H9 (cell line): ENCODE data around the gene XPR1. TPM values are rescaled to one million over a fixed set of nuclear protein-coding genes. Genes with fewer than 3 reads are reported as not detected.

ENCODE experiments used
- DNase-seq: peaks from one replicate; pipeline ENCODE4 v3.0.0-alpha.2; 2017
- H2AFZ ChIP-seq: one replicate; pipeline ENCODE4 v1.6.1; 2013; ENCODE audit warnings: mild to moderate bottlenecking, low read length, control low read depth, moderate library complexity
- H2AK5ac ChIP-seq: 2 replicates; pipeline ENCODE4 v1.6.1; 2013; ENCODE audit warnings: low read length, control low read depth, mixed read lengths; ENCODE audit not compliant: insufficient read length
- H2BK120ac ChIP-seq: one replicate; pipeline ENCODE4 v1.6.1; 2013; ENCODE audit warnings: low read depth, mild to moderate bottlenecking, low read length, control low read depth, inconsistent platforms; ENCODE audit not compliant: poor library complexity, severe bottlenecking
- H2BK12ac ChIP-seq: 2 replicates; pipeline ENCODE4 v1.6.1; 2013; ENCODE audit warnings: low read length, control low read depth, mixed read lengths, low read depth; ENCODE audit not compliant: insufficient read length
- H2BK15ac ChIP-seq: 2 replicates; pipeline ENCODE4 v1.6.1; 2013; ENCODE audit warnings: low read depth, low read length, control low read depth
- H2BK20ac ChIP-seq: one replicate; pipeline ENCODE4 v1.6.1; 2013; ENCODE audit warnings: low read depth, mild to moderate bottlenecking, low read length, control low read depth, inconsistent platforms; ENCODE audit not compliant: poor library complexity, severe bottlenecking
- H2BK5ac ChIP-seq: 2 replicates; pipeline ENCODE4 v1.6.1; 2013; ENCODE audit warnings: low read length, control low read depth, mixed read lengths; ENCODE audit not compliant: insufficient read length
- H3K14ac ChIP-seq: 2 replicates; pipeline ENCODE4 v1.6.1; 2013; ENCODE audit warnings: low read length, control low read depth; ENCODE audit not compliant: insufficient read depth
- H3K18ac ChIP-seq: 2 replicates; pipeline ENCODE4 v1.6.1; 2013; ENCODE audit warnings: low read depth, mild to moderate bottlenecking, mixed read lengths, low read length, control low read depth; ENCODE audit not compliant: insufficient read length
- H3K23ac ChIP-seq: 2 replicates; pipeline ENCODE4 v1.6.1; 2013; ENCODE audit warnings: low read length, control low read depth, mixed read lengths, low read depth; ENCODE audit not compliant: insufficient read length
- H3K23me2 ChIP-seq: 2 replicates; pipeline ENCODE4 v1.6.1; 2013; ENCODE audit warnings: low read depth, mild to moderate bottlenecking, mixed read lengths, low read length, control low read depth; ENCODE audit not compliant: insufficient read length, poor library complexity, severe bottlenecking
- H3K27ac ChIP-seq: 2 replicates; pipeline ENCODE4 v1.5.1; 2013; ENCODE audit warnings: low read length, control low read depth, mixed read lengths, low read depth; ENCODE audit not compliant: insufficient read length
- H3K27me3 ChIP-seq: 2 replicates; pipeline ENCODE4 v1.6.1; 2013; ENCODE audit warnings: low read length, control low read depth, inconsistent platforms; ENCODE audit not compliant: insufficient read depth
- H3K4ac ChIP-seq: 2 replicates; pipeline ENCODE4 v1.6.1; 2013; ENCODE audit warnings: low read depth, mild to moderate bottlenecking, control low read depth, inconsistent platforms, low read length, moderate library complexity
- H3K4me1 ChIP-seq: 2 replicates; pipeline ENCODE4 v1.6.1; 2013; ENCODE audit warnings: low read length, control low read depth, inconsistent platforms; ENCODE audit not compliant: insufficient read depth
- H3K4me2 ChIP-seq: 2 replicates; pipeline ENCODE4 v1.6.1; 2013; ENCODE audit warnings: low read length, control low read depth, mixed read lengths; ENCODE audit not compliant: insufficient read length, insufficient read depth
- H3K56ac ChIP-seq: 2 replicates; pipeline ENCODE4 v1.6.1; 2013; ENCODE audit warnings: low read depth, mild to moderate bottlenecking, mixed read lengths, low read length, control low read depth; ENCODE audit not compliant: insufficient read length
- H3K79me1 ChIP-seq: 2 replicates; pipeline ENCODE4 v1.6.1; 2013; ENCODE audit warnings: low read depth, mild to moderate bottlenecking, moderate library complexity, low read length, control low read depth, inconsistent platforms; ENCODE audit not compliant: insufficient read depth, poor library complexity, severe bottlenecking
- H3K79me2 ChIP-seq: 2 replicates; pipeline ENCODE4 v1.6.1; 2013; ENCODE audit warnings: low read length, control low read depth, inconsistent platforms; ENCODE audit not compliant: insufficient read depth
- H3K9ac ChIP-seq: 2 replicates; pipeline ENCODE4 v1.6.1; 2013; ENCODE audit warnings: low read length, control low read depth, mixed read lengths; ENCODE audit not compliant: insufficient read length; ENCODE audit errors: extremely low read depth
- H3K9me3 ChIP-seq: one replicate; pipeline ENCODE4 v1.6.1; 2013; ENCODE audit warnings: low read depth, low read length, inconsistent platforms; ENCODE audit not compliant: control insufficient read depth
- H3T11ph ChIP-seq: one replicate; pipeline ENCODE4 v1.6.1; 2013; ENCODE audit warnings: mild to moderate bottlenecking, low read length, control low read depth, inconsistent platforms
- H4K20me1 ChIP-seq: one replicate; pipeline ENCODE4 v1.6.1; 2013; ENCODE audit not compliant: control insufficient read depth, insufficient read length, insufficient read depth
- H4K5ac ChIP-seq: 2 replicates; pipeline ENCODE4 v1.6.1; 2013; ENCODE audit warnings: low read depth, mild to moderate bottlenecking, mixed read lengths, low read length, control low read depth; ENCODE audit not compliant: insufficient read length
- H4K8ac ChIP-seq: replicated peaks from 2 replicates; pipeline ENCODE4 v1.6.1; 2013; ENCODE audit warnings: low read length, control low read depth, mixed read lengths, low read depth; ENCODE audit not compliant: insufficient read length
- H4K91ac ChIP-seq: 2 replicates; pipeline ENCODE4 v1.6.1; 2013; ENCODE audit warnings: low read depth, mild to moderate bottlenecking, moderate library complexity, mixed read lengths, low read length, control low read depth; ENCODE audit not compliant: insufficient read length
- H3K27ac Mint-ChIP-seq, 3 experiments: 2 replicates in 2 of 3; 3 replicates in 1 of 3; pipeline ENCODE4 v1.8.0; 2020 to 2021; ENCODE audit warnings: mixed read lengths in 3 of 3, mild to moderate bottlenecking in 1 of 3, moderate library complexity in 1 of 3
- H3K27me3 Mint-ChIP-seq: 2 replicates; pipeline ENCODE4 v1.8.0; 2021; ENCODE audit warnings: low read depth, mild to moderate bottlenecking, moderate library complexity, mixed read lengths
- H3K36me3 Mint-ChIP-seq, 3 experiments: 2 replicates in 2 of 3; 3 replicates in 1 of 3; pipeline ENCODE4 v1.8.0; 2020 to 2021; ENCODE audit warnings: low read depth in 3 of 3, mixed read lengths in 3 of 3; ENCODE audit not compliant: insufficient read depth in 1 of 3
- H3K4me1 Mint-ChIP-seq, 2 experiments: 2 replicates each; pipeline ENCODE4 v1.8.0; 2020; ENCODE audit warnings: mixed read lengths in 2 of 2
- H3K4me3 Mint-ChIP-seq, 2 experiments: 2 replicates in 1 of 2; 3 replicates in 1 of 2; pipeline ENCODE4 v1.8.0; 2020 to 2021; ENCODE audit warnings: mild to moderate bottlenecking in 2 of 2, mixed read lengths in 2 of 2, moderate library complexity in 1 of 2
- H3K9me3 Mint-ChIP-seq, 2 experiments: 2 replicates in 1 of 2; 3 replicates in 1 of 2; pipeline ENCODE4 v1.8.0; 2020; ENCODE audit warnings: mild to moderate bottlenecking in 2 of 2, mixed read lengths in 2 of 2, moderate library complexity in 1 of 2
- CTCF ChIP-seq: fragments of 200-600 bp; sonication (generic); conservative IDR thresholded peaks from 3 replicates; pipeline ENCODE4 v1.8.0; 2021; ENCODE audit warnings: antibody characterized with exemption, mild to moderate bottlenecking
- WGBS: extraction: QIAGEN DNeasy Blood & Tissue Kit; methylation state at CpG from one replicate; pipeline ENCODE4 v1.1.7; 2013; ENCODE audit warnings: missing lambda C conversion rate, low lambda C conversion rate, mixed read lengths; ENCODE audit not compliant: insufficient read length; ENCODE audit errors: extremely low coverage; 5-methylcytosine and 5-hydroxymethylcytosine counted together
- total RNA-seq: library from RNA; stranded (reverse); gene quantifications from 2 replicates; pipeline ENCODE4 v1.2.1, GENCODE V29; 2021

The XPR1 gene
- total RNA-seq, 1 experiment from 2014 or later, result 34.1 TPM

GRCh38 chr1:180911640-180912191 lies 279.9 kb downstream of the XPR1 start:
- Histone ChIP-seq H2BK15ac (no peak overlapping the region), H3K4me1 (no peaks in the 10 kb centered on the region; the same call in 1 of the 2 replicates), H3K4ac (no peak overlapping the region), H2BK20ac (no peak overlapping the region), H3K4me2 (peak overlapping the region; percentile 51), H3K56ac (no peak overlapping the region), H2AK5ac (no peak overlapping the region), H3T11ph (no peak overlapping the region), H4K8ac (no peak overlapping the region), H3K27me3 (no peaks in the 10 kb centered on the region), H2BK12ac (no peak overlapping the region), H3K79me2 (no peaks in the 10 kb centered on the region), H3K9me3 (no peaks in the 10 kb centered on the region), H3K18ac (no peak overlapping the region), H4K5ac (no peak overlapping the region), H2AFZ (no peak overlapping the region), H4K20me1 (no peaks in the 10 kb centered on the region), H4K91ac (no peak overlapping the region), H3K27ac (no peak overlapping the region), H3K79me1 (no peaks in the 10 kb centered on the region), H2BK5ac (no peak overlapping the region), H3K23ac (no peak overlapping the region), H3K9ac (peak overlapping the region; percentile 6), H3K23me2 (peaks cover 7% of the 10 kb centered on the region), H2BK120ac (no peak overlapping the region), H3K14ac (peak overlapping the region; percentile 89; the same call in 1 of the 2 replicates)
- Mint-ChIP-seq H3K9me3 (no peaks in the 10 kb centered on the region), H3K27ac (0 out of 7 replicates have a peak overlapping the region, but pooled peaks of 1 of the 3 experiments have one; percentile 15), H3K4me3 (peak overlapping the region; percentile 63 to 79), H3K4me1 (peaks cover 18 to 36% of the 10 kb centered on the region in 2 experiments), H3K36me3 (no peaks in the 10 kb centered on the region; a peak in 1 of 7 replicates), H3K27me3 (peaks cover 34% of the 10 kb centered on the region)
- peak; percentile 43 for DNase-seq
- no peak for TF ChIP-seq CTCF
- no CpG with 5 or more reads among the region's 17 CpGs for WGBS
